ENCODE measurements around the gene HBG2.

Gene HBG2

GRCh38 chr11:5283882-5284281, 29.3 kb upstream of the HBG2 start:
- no peak overlapping the region for H3K4me3 ChIP-seq (ENCODE audit: low read depth, low read length)
- ChIA-PET CTCF (no interaction called here), POLR2A (no interaction called here)
- TF ChIP-seq CTCF (IDR thresholded peaks at IDR 0.05; ENCODE audit: insufficient read depth, low read length, missing control alignments): no peak
- DNase-seq (ENCODE audit: low read depth, low spot score): no peak

DNA sequence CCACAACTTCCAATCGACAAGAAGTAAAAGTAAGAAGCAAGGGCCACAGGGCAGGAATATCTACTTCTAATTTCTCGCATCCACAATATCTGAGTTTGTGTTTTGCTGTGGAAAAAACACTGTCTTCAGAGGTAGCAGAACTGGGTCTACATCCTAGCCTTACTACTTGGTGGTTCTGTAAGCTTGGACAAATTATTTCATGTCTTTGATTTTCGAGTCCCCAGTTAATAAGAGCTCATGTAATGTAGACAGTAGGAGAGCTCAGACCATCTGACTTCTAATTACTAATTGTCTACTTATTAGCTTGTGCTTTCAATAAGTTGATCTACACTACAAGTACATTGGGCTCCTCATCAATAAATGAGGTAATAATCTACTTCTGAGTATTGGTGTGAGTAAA, 28.5 kb upstream of the HBG2 start:
- H3K4me3 ChIP-seq (ENCODE audit: low read depth, low read length): no peak overlapping the region
- no peak for TF ChIP-seq CTCF (IDR thresholded peaks at IDR 0.05; ENCODE audit: insufficient read depth, low read length, missing control alignments)
- no peak for DNase-seq (ENCODE audit: low read depth, low spot score)
- ChIA-PET CTCF (no interaction called here), POLR2A (interaction anchor here (0.6 kb wide), 1 partner anchor 46 kb away, joined by 3 read pairs; no protein-coding TSS in a partner anchor)

- no peak overlapping the region for H3K4me3 ChIP-seq (ENCODE audit: low read depth, low read length)
- no peak for TF ChIP-seq CTCF (IDR thresholded peaks at IDR 0.05; ENCODE audit: insufficient read depth, low read length, missing control alignments)
- ChIA-PET POLR2A (no interaction called here), CTCF (interaction anchor here (1.2 to 1.5 kb wide), 2 partner anchors 8 to 21 kb away, joined by 3 to 6 read pairs; no protein-coding TSS in a partner anchor)
- DNase-seq (ENCODE audit: low read depth, low spot score): no peak
Measured at GRCh38 chr11:5282628-5283027, 28.0 kb upstream of the HBG2 start.

DNA sequence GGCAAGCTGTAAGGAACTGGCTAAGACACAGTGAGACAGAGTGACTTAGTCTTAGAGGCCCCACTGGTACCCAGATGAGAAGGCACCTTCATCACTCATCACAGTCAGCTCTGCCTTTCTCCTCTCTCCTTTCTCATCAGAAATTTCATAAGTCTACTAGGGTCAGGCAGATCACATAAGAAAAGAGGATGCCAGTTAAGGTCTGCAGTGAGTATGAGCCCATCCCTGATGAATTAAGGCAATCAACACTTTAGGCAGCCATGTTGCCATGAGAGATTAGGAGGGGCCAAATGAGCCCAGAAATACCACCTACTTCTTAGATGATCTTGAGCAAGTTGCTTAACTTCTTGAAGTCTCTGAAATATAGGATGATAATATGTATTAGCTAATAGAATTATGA, 27.0 kb upstream of the HBG2 start:
- POLR2A ChIA-PET: interaction anchor here (1.6 kb wide), 1 partner anchor 8 kb away, joined by 12 read pairs; no protein-coding TSS in a partner anchor
- no peak for TF ChIP-seq CTCF (IDR thresholded peaks at IDR 0.05; ENCODE audit: insufficient read depth, low read length, missing control alignments)
- CTCF ChIA-PET: interaction anchor here (1.2 to 1.5 kb wide), 3 partner anchors 8 to 22 kb away, joined by 3 to 6 read pairs (median 5); no protein-coding TSS in a partner anchor
- no peak for DNase-seq (ENCODE audit: low read depth, low spot score)
- H3K4me3 ChIP-seq (ENCODE audit: low read depth, low read length): no peak overlapping the region

DNA sequence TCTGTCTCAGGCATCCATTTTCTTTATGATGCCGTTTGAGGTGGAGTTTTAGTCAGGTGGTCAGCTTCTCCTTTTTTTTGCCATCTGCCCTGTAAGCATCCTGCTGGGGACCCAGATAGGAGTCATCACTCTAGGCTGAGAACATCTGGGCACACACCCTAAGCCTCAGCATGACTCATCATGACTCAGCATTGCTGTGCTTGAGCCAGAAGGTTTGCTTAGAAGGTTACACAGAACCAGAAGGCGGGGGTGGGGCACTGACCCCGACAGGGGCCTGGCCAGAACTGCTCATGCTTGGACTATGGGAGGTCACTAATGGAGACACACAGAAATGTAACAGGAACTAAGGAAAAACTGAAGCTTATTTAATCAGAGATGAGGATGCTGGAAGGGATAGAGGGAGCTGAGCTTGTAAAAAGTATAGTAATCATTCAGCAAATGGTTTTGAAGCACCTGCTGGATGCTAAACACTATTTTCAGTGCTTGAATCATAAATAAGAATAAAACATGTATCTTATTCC, 26.1 kb upstream of the HBG2 start:
- H3K4me3 ChIP-seq (ENCODE audit: low read depth, low read length): no peak overlapping the region
- ChIA-PET POLR2A (interaction anchor here (0.7 to 1.6 kb wide), 2 partner anchors 9 to 84 kb away, joined by 3 to 12 read pairs; no protein-coding TSS in a partner anchor), CTCF (interaction anchor here (0.6 to 1.4 kb wide), 4 partner anchors 9 to 12 kb away, joined by 3 to 5 read pairs (median 3); no protein-coding TSS in a partner anchor)
- no peak for TF ChIP-seq CTCF (IDR thresholded peaks at IDR 0.05; ENCODE audit: insufficient read depth, low read length, missing control alignments)
- peak; percentile 85 for DNase-seq (ENCODE audit: low read depth, low spot score)

GRCh38 chr11:5279471-5280090, 25.0 kb upstream of the HBG2 start:
- no peak for TF ChIP-seq CTCF (IDR thresholded peaks at IDR 0.05; ENCODE audit: insufficient read depth, low read length, missing control alignments)
- POLR2A ChIA-PET: interaction anchor here (0.7 kb wide), 1 partner anchor 29 kb away, joined by 3 read pairs; no protein-coding TSS in a partner anchor
- CTCF ChIA-PET: interaction anchor here (0.9 to 2.3 kb wide), 3 partner anchors 10 to 11 kb away, joined by 3 to 10 read pairs (median 3); no protein-coding TSS in a partner anchor

More at GRCh38 chr11:5279471-5280090, 25.0 kb upstream of the HBG2 start:
- no peak for DNase-seq (ENCODE audit: low read depth, low spot score)
- no peak overlapping the region for H3K4me3 ChIP-seq (ENCODE audit: low read depth, low read length)
